ENCODE results near the gene MAP4K3. TPM values are rescaled to one million over a fixed set of nuclear protein-coding genes. Genes with fewer than 3 reads are reported as not detected.
"Not testable (repeated sequence)": the region's sequence is repeated elsewhere in the genome, so short reads cannot be mapped to it uniquely, and the experiment has no call there.

The MAP4K3 gene
- total RNA-seq, 1 experiment from 2014 or later, result 26.6 TPM

DNA sequence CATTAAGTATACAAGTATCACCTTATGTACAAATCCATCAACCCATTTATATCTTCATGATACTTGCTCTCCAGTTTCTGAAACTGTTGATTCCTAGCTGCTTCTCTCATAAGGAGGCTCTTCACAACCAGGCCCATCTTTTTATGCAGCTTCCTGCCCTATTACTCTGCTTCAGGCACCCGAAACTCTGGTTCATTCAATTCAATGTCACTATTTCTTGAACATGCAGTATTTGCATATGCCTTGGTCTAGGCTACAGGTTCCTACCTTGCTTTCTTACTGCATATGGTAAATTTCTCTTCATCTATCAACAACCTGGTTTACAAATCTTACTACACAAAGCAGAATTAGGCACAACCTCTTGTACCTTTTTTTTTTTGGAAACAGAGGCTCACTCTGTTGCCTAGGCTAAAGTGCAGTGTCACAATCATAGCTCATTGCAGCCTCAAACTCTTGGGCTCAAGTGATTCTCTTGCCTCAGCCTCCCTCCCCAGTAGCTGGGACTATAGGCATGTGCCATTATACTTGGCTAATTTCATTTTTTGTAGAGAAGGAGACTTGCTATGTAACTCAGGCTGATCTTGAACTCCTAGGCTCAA is 190.6 kb downstream of the MAP4K3 start:
- in situ Hi-C loops (cut with HindIII; ENCODE audit: low pct_unique_long_range_greater_than_20kb, low sequenced_read_pairs), result no loop called here
- no peaks in the 10 kb centered on the region; the same call in 1 of the 2 replicates for H3K36me3 ChIP-seq (ENCODE audit: control insufficient read depth, insufficient read depth, low read length)
- TF ChIP-seq POLR2AphosphoS5 (IDR thresholded peaks at IDR 0.05; ENCODE audit: low read depth, low read length), result no peak
- no peak for TF ChIP-seq SIN3A (IDR thresholded peaks at IDR 0.05; ENCODE audit: borderline replicate concordance, insufficient read depth, low read depth, low read length)
- no peak for TF ChIP-seq TCF7L2 (IDR thresholded peaks at IDR 0.05; ENCODE audit: low read depth, low read length)
- TF ChIP-seq, protein P1, sequence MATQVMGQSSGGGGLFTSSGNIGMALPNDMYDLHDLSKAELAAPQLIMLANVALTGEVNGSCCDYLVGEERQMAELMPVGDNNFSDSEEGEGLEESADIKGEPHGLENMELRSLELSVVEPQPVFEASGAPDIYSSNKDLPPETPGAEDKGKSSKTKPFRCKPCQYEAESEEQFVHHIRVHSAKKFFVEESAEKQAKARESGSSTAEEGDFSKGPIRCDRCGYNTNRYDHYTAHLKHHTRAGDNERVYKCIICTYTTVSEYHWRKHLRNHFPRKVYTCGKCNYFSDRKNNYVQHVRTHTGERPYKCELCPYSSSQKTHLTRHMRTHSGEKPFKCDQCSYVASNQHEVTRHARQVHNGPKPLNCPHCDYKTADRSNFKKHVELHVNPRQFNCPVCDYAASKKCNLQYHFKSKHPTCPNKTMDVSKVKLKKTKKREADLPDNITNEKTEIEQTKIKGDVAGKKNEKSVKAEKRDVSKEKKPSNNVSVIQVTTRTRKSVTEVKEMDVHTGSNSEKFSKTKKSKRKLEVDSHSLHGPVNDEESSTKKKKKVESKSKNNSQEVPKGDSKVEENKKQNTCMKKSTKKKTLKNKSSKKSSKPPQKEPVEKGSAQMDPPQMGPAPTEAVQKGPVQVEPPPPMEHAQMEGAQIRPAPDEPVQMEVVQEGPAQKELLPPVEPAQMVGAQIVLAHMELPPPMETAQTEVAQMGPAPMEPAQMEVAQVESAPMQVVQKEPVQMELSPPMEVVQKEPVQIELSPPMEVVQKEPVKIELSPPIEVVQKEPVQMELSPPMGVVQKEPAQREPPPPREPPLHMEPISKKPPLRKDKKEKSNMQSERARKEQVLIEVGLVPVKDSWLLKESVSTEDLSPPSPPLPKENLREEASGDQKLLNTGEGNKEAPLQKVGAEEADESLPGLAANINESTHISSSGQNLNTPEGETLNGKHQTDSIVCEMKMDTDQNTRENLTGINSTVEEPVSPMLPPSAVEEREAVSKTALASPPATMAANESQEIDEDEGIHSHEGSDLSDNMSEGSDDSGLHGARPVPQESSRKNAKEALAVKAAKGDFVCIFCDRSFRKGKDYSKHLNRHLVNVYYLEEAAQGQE (IDR thresholded peaks at IDR 0.05; ENCODE audit: insufficient read depth in 1 of 2, low read depth in 2 of 2, low read length in 1 of 2), result no peak
- TF ChIP-seq, protein P2, sequence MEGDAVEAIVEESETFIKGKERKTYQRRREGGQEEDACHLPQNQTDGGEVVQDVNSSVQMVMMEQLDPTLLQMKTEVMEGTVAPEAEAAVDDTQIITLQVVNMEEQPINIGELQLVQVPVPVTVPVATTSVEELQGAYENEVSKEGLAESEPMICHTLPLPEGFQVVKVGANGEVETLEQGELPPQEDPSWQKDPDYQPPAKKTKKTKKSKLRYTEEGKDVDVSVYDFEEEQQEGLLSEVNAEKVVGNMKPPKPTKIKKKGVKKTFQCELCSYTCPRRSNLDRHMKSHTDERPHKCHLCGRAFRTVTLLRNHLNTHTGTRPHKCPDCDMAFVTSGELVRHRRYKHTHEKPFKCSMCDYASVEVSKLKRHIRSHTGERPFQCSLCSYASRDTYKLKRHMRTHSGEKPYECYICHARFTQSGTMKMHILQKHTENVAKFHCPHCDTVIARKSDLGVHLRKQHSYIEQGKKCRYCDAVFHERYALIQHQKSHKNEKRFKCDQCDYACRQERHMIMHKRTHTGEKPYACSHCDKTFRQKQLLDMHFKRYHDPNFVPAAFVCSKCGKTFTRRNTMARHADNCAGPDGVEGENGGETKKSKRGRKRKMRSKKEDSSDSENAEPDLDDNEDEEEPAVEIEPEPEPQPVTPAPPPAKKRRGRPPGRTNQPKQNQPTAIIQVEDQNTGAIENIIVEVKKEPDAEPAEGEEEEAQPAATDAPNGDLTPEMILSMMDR (IDR thresholded peaks at IDR 0.05), result no peak
- BruUV-seq (replicated peaks), result no TSS peak
- intact Hi-C loops (cut with micrococcal nuclease; ENCODE audit: unreplicated experiment), result no loop called here
- ChIA-PET POLR2A (no interaction called here), CTCF (no interaction called here)
- no peaks in the 10 kb centered on the region for H3K27me3 ChIP-seq (ENCODE audit: control insufficient read depth, insufficient read depth, low read length)
- H3K4me1 ChIP-seq (ENCODE audit: control insufficient read depth, insufficient read depth, low read length), result no peaks in the 10 kb centered on the region
- H3K27ac ChIP-seq (ENCODE audit: low read length), result no peak overlapping the region
- no peaks in the 10 kb centered on the region for H3K9me3 ChIP-seq (ENCODE audit: control insufficient read depth, insufficient read depth, low read depth, low read length)
- no peak overlapping the region for H3K4me3 ChIP-seq (ENCODE audit: low read depth in 2 of 2, low read length in 2 of 2)
- no peak for DNase-seq (ENCODE audit: low read depth, low spot score)
- ATAC-seq, result no peak

DNA sequence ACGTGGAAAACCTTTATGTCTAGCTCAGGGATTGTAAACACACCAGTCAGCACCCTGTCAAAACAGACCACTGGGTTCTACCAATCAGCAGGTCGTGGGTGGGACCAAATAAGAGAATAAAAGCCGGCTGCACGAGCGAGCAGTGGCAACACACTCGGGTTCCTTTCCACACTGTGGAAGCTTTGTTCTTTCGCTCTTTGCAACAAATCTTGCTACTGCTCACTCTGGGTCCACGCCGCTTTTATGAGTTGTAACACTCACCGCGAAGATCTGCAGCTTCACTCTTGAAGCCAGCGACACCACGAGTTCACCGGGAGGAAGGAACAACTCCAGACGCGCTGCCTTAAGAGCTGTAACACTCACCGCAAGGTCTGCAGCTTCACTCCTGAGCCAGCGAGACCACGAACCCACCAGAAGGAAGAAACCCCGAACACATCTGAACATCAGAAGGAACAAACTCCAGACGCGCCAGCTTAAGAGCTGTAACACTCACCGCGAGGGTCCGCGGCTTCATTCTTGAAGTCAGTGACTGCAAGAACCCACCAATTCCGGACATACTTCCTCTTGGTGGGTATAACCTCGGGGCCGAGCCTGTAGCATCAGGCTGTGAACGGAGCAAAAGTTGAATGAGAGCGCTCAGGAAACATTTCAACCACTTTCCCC is 192.0 kb downstream of the MAP4K3 start:
- in situ Hi-C loops (cut with HindIII; ENCODE audit: low pct_unique_long_range_greater_than_20kb, low sequenced_read_pairs); BruUV-seq (replicated peaks); H3K36me3 ChIP-seq (ENCODE audit: control insufficient read depth, insufficient read depth, low read length); H3K4me3 ChIP-seq (ENCODE audit: low read depth in 2 of 2, low read length in 2 of 2); H3K27me3 ChIP-seq (ENCODE audit: control insufficient read depth, insufficient read depth, low read length); DNase-seq (ENCODE audit: low read depth, low spot score); ATAC-seq; intact Hi-C loops (cut with micrococcal nuclease; ENCODE audit: unreplicated experiment); H3K27ac ChIP-seq (ENCODE audit: low read length); POLR2A ChIA-PET; H3K4me1 ChIP-seq (ENCODE audit: control insufficient read depth, insufficient read depth, low read length); H3K9me3 ChIP-seq (ENCODE audit: control insufficient read depth, insufficient read depth, low read depth, low read length); CTCF ChIA-PET: not testable (repeated sequence)

DNA sequence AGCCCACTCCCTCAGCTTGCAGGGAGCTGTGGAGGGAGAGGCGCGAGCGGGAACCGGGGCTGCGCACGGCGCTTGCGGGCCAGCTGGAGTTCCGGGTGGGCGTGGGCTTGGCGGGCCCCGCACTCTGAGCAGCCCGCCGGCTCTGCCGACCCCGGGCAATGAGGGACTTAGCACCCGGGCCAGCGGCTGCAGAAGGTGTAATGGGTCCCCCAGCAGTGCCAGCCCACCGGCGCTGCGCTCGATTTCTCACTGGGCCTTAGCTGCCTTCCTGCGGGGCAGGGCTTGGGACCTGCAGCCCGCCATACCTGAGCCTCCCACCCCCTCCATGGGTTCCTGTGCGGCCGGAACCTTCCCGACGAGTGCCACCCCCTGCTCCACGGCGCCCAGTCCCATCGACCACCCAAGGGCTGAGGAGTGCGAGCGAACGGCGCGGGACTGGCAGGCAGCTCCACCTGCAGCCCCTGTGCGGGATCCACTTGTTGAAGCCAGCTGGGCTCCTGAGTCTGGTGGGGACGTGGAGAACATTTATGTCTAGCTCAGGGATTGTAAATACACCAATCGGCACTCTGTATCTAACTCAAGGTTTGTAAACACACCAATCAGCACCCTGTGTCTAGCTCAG is 192.7 kb downstream of the MAP4K3 start:
- CTCF ChIA-PET, result interaction anchor here (0.6 kb wide), 1 partner anchor 605 kb away, joined by 3 read pairs; no protein-coding TSS in a partner anchor
- intact Hi-C loops (cut with micrococcal nuclease; ENCODE audit: unreplicated experiment); H3K4me1 ChIP-seq (ENCODE audit: control insufficient read depth, insufficient read depth, low read length); DNase-seq (ENCODE audit: low read depth, low spot score); POLR2A ChIA-PET; H3K9me3 ChIP-seq (ENCODE audit: control insufficient read depth, insufficient read depth, low read depth, low read length); H3K36me3 ChIP-seq (ENCODE audit: control insufficient read depth, insufficient read depth, low read length); H3K27me3 ChIP-seq (ENCODE audit: control insufficient read depth, insufficient read depth, low read length); ATAC-seq; BruUV-seq (replicated peaks); H3K27ac ChIP-seq (ENCODE audit: low read length); in situ Hi-C loops (cut with HindIII; ENCODE audit: low pct_unique_long_range_greater_than_20kb, low sequenced_read_pairs): not testable (repeated sequence)
- peak overlapping the region in 1 of 2 experiments; percentile 33; a peak in 1 of 4 replicates for H3K4me3 ChIP-seq (ENCODE audit: low read depth in 2 of 2, low read length in 2 of 2)

Data from Panc1 (cell line).